GM23248 (cell line): ENCODE measurements around the gene C1orf21.

ENCODE experiments used
- EZH2 ChIP-seq: fragments of 200-600 bp; sonication (generic); IDR thresholded peaks from 2 replicates; pipeline ENCODE4 v1.6.1; 2018; ENCODE audit warnings: antibody characterized with exemption, mild to moderate bottlenecking; ENCODE audit not compliant: insufficient read depth, poor library complexity, severe bottlenecking
- EZH2phosphoT487 ChIP-seq: fragments of 200-600 bp; sonication (generic); IDR thresholded peaks from 2 replicates; pipeline ENCODE4 v1.6.1; 2018; ENCODE audit warnings: antibody characterized with exemption, moderate library complexity, mild to moderate bottlenecking, low read depth; ENCODE audit not compliant: insufficient read depth

GRCh38 chr1:184476187-184476586, 89.4 kb downstream of the C1orf21 start:
- no peak for TF ChIP-seq EZH2phosphoT487
- TF ChIP-seq EZH2, result no peak
